ENCODE measurements around the gene HSPA5.

DNA sequence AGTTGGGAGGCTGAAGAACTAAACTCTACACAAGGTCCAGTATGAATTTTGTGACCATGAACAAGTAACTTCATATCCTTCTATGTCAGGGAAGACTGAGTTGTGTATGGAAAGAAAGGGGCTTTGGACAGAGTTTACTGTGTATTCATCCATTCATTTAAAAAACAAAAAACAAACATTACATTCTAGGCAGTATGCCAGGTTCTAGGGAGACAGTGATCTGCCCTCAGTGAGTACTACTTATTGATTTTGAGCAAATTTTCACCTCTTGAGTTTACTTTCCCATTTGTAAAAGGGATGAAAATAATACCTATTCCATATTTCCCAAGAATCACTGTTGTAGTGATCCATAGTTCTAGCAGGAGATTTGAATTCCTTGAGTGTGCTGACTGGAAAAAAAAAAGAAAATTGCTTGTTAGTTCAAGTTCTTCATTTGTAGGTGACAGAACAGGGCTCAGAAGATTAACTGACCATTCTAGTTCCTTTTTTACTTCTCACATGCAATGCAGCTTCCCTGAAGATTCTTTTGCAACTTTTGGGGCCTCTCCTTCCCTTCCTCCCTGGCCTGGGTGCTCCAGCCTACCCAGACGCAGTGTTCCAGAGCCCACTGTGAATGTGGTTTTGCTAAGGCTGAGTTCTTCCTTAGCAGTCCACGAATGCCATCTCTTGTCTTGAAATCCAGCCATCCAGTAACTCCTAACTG, 17.8 kb upstream of the HSPA5 start:
- no peak for TF ChIP-seq EP300 (IDR thresholded peaks at IDR 0.05)
- TF ChIP-seq POLR2AphosphoS5 (IDR thresholded peaks at IDR 0.05) = no peak
- TF ChIP-seq, protein P1, sequence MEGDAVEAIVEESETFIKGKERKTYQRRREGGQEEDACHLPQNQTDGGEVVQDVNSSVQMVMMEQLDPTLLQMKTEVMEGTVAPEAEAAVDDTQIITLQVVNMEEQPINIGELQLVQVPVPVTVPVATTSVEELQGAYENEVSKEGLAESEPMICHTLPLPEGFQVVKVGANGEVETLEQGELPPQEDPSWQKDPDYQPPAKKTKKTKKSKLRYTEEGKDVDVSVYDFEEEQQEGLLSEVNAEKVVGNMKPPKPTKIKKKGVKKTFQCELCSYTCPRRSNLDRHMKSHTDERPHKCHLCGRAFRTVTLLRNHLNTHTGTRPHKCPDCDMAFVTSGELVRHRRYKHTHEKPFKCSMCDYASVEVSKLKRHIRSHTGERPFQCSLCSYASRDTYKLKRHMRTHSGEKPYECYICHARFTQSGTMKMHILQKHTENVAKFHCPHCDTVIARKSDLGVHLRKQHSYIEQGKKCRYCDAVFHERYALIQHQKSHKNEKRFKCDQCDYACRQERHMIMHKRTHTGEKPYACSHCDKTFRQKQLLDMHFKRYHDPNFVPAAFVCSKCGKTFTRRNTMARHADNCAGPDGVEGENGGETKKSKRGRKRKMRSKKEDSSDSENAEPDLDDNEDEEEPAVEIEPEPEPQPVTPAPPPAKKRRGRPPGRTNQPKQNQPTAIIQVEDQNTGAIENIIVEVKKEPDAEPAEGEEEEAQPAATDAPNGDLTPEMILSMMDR (IDR thresholded peaks at IDR 0.05) = no peak
